ENCODE results near the gene STAT6.

STAT6 gene

DNA sequence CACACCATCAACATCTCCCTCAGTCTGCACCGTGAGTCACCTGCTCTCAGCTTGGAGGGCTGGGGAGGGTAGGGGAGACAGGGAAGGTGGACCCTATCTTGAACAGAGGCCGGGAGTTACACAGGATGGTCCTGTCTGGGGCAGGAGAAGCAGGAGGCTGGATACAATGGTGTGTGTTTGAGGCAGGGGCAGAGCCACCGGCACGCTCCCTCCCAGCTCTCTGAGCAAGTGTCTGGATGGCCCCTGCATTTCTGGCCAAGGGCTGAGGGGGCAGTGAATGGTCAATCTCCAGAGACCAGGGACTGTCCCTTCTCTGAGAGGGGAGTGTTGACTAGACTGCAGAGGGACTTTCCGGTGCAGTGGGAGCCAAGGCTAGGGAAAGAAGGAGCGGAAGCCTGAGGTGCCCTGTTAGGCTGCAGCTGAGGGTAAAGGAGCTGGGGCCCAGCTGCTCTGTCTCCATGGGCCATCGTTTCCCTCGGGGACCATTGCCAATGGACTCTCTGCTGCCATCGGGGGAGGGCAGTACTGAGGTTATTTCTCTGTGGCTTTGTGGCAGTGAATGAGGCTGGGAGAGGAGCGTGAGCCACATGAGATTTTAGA, 34.4 kb upstream of the STAT6 start:
- DNase-seq (ENCODE audit: low read depth in 2 of 2) = no peak

GRCh38 chr12:57143454-57143853, 32.3 kb upstream of the STAT6 start:
- no peak for DNase-seq (ENCODE audit: low read depth in 2 of 2)

GRCh38 chr12:57142727-57143126, 31.6 kb upstream of the STAT6 start:
- DNase-seq (ENCODE audit: low read depth in 2 of 2) = no peak

GRCh38 chr12:57142121-57142520, 31.0 kb upstream of the STAT6 start:
- no peak for DNase-seq (ENCODE audit: low read depth in 2 of 2)

GRCh38 chr12:57141249-57141648, 30.1 kb upstream of the STAT6 start:
- DNase-seq (ENCODE audit: low read depth in 2 of 2) = no peak

DNA sequence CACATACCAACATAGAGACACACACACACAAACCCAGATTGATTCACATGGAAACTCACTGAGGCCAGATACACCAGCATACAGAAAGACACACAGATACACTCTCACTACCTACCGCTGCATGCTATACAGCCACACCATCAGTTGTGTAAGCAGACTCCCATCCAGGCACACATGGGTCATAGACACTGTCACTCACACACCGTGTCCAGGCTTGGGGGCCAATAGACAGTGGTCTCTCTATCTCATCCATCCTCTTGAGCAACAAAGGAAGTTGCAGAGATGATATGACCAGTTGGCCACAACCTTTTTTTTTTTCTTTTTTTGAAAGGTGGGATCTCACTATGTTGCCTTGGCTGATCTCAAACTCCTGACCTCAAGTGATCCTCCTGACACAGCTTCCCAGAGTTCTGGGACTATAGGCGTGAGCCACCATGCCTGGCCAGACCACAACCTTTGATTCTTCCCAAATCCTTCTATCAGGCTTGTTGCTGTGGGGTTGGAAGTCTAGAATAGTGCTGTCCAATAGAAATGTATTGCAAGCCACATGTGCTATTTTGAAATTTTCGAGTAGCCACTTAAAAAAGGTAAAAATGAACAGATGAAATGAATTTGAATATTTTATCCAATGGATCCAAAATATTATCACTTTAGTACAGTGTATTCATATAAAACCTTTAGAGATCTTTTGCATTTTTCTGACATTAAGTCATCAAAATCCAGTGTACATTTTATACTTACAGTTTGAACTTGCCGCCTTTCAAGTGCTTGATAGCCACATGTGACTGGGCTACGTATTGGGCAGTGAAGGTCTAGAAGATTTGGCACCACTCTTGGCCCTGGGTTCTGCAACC, 28.9 kb upstream of the STAT6 start:
- no peak for DNase-seq (ENCODE audit: low read depth in 2 of 2)

DNA sequence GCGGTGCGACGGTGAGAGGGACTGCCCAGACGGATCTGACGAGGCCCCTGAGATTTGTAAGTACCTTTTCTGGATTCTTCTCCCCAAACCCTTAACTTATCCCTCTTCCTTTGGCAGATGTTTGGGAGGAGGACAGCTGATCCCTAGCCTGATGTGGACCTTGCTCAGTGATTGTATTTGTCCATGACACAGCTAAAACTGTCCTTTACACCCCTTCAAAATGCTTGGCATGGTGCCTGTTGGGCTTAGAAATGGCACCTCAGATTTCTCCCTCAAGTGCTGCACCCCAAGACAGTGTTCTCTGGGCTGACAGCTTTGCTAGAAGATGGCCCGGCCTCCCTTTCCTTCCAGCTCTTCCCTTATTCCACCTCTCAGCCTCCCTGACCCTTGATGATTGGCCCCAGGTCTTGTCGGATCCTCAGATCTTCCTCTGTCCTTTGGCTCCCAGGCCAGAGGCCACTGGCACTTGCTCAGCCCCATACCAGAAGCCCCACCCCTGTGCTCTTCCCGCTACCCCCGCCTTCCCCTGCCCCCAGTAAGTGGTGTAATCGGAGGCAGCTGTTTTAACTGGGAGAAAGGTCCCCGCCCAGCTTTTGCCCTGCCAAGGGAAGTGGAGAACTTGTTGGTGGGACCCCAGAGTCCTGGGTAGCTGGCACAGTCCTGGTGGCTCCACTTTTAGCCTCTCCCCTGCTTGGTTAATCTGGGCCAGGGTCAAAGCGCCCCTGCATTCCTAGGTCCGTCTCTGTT, 27.5 kb upstream of the STAT6 start:
- DNase-seq (ENCODE audit: low read depth in 2 of 2) = no peak

GRCh38 chr12:57135527-57136326, 24.6 kb upstream of the STAT6 start:
- DNase-seq (ENCODE audit: low read depth in 2 of 2) = no peak

DNA sequence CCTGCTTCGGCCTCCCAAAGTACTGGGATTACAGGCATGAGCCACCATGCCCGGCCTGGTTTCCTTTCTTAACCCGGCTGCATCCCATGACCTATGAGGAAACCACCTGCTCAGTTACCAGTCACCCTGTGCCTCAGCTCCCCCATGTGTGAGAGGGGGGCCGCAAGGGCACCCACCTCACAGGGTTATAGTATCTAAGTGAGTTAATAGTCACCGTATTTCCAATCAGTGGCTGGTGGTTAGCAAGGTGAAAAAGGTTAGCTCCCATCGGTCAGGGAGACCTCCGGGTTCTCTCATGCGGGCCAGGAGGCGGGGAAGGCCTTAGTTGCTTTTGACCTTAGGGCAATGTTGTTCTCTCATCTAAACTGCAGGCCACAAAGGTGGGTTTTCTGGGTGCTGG, 23.8 kb upstream of the STAT6 start:
- no peak for DNase-seq (ENCODE audit: low read depth in 2 of 2)

GRCh38 chr12:57133916-57134315, 22.8 kb upstream of the STAT6 start:
- DNase-seq (ENCODE audit: low read depth in 2 of 2) = no peak

- DNase-seq (ENCODE audit: low read depth in 2 of 2) = no peak
Observed at GRCh38 chr12:57133013-57133569, 21.9 kb upstream of the STAT6 start.

DNA sequence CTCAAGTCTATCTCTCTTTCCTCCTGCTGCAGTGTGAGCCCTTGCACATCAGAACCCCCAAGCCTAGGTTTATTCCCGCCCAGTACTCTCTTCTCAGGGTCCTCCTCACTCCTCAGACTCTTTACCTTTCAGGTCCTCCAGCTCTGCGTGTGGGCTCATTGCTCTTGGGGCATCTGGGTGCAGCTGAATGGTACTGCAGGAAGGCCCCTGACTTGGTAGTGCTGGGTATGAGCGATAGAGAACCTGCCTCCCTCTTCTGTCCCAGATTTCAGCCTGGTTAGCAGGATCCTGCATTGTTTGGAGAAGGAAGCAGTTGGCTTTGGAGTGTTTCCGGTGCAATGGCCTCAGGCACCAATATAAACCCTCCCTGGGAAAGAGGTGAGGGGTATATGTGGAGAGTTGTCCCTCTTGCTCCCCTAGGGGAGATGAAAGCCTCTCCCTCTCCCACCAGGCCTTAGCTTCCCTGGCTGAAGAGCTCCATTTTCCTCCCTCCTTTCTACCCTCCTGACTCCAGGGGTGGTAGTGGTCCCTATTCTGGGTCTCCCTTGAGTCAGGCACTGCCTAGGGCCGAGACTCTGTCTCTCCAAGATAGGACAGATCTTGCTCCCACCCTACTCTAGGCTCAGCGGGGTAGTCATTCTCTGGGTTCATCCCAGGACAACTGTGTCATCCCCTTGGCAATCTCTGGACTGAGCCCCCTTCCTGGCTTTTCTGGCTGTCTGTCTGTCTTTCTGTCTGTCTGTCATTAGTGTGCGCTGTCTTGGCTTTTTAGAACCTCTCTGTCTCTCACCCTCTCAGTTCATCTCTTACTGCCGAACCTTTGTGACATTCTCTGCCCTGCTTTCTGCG, 21.0 kb upstream of the STAT6 start:
- DNase-seq (ENCODE audit: low read depth in 2 of 2) = no peak

GRCh38 chr12:57130941-57131340, 19.8 kb upstream of the STAT6 start:
- no peak for DNase-seq (ENCODE audit: low read depth in 2 of 2)

GRCh38 chr12:57129889-57130288, 18.7 kb upstream of the STAT6 start:
- DNase-seq (ENCODE audit: low read depth in 2 of 2) = no peak

- no peak for DNase-seq (ENCODE audit: low read depth in 2 of 2)
Observed at GRCh38 chr12:57129321-57129842, 18.2 kb upstream of the STAT6 start.

DNA sequence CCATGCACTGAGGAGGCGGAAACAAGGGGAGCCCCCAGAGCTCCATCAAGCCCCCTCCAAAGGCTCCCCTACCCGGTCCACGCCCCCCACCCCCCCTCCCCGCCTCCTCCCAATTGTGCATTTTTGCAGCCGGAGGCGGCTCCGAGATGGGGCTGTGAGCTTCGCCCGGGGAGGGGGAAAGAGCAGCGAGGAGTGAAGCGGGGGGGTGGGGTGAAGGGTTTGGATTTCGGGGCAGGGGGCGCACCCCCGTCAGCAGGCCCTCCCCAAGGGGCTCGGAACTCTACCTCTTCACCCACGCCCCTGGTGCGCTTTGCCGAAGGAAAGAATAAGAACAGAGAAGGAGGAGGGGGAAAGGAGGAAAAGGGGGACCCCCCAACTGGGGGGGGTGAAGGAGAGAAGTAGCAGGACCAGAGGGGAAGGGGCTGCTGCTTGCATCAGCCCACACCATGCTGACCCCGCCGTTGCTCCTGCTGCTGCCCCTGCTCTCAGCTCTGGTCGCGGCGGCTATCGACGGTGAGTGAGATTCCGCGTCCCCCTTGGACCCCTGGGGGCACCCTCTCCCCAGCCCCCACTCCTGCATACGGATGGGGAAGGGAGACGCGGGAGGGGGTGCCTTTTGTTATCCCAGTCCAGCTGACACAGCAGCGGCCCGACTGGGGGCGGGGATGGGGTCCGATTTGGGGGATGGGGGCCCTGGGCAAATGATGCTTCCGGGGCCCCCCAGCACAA, 17.5 kb upstream of the STAT6 start:
- no peak for DNase-seq (ENCODE audit: low read depth in 2 of 2)

- peak; percentile 58 to 61 for DNase-seq (ENCODE audit: low read depth in 2 of 2)
Observed at GRCh38 chr12:57127726-57128518, 16.8 kb upstream of the STAT6 start, which contains the start of gene LRP1. LRP1 (plus strand) TSS chr12:57128483; CDS start chr12:57128965, 482 bp downstream.

GRCh38 chr12:57127101-57127725, 16.1 kb upstream of the STAT6 start:
- DNase-seq (ENCODE audit: low read depth in 2 of 2) = peak; percentile 16 to 32

Data from stimulated activated CD4-positive, alpha-beta T cell treated with anti-CD3 and anti-CD28 coated beads, Interleukin-4, amount 100 ng/mL, for 48 hours (primary cell).